NT2/D1 (cell line): ENCODE data around the gene AP4M1.

Source experiments
- SUZ12 ChIP-seq: IDR thresholded peaks from 2 replicates; pipeline ENCODE4 v1.6.1; 2011; ENCODE audit not compliant: insufficient read length, insufficient read depth; ENCODE audit errors: extremely low read depth
- YY1 ChIP-seq: IDR thresholded peaks from 2 replicates; pipeline ENCODE4 v1.6.1; 2011; ENCODE audit not compliant: insufficient read length, insufficient read depth
- ZNF274 ChIP-seq: IDR thresholded peaks from 2 replicates; pipeline ENCODE4 v1.6.1; 2011; ENCODE audit warnings: mild to moderate bottlenecking, low read depth, low read length

DNA sequence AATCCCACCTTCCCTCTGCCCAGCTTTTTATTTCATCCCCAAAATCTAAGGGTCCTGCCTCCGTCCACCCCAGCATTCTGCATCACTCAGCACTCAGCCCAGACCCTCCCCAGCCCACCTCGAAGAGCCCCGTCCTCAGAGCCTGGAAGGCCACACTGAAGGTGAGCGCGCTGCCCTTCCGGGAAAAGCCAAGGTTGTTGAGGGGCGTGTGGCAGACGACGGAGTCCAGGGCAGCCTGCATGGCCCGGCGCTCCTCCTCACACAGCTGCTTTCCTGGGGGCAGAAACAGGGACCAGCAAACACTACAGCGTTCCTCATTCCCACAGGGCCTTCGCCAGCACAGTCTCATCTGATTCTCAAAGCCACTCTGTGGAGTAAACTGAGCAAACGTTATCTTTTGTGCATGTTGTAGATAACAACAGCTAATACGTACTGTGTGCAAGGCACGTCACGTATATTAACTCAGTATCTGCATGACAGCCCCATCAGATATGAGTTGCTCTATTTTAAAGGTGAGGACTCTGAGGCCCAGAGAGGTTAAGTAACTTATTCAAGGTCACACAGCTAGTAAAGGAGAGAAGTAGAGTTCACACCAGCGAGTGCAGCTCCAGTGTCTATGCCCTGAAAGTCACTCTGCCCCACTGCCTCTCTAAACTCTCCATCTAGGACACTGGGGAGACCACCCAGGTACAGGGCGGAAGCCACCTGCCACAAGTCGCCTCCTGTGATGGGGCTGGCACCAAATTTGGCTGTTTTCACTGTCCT is 54.3 kb downstream of the AP4M1 start:
- TF ChIP-seq SUZ12 = no peak
- no peak for TF ChIP-seq YY1
- no peak for TF ChIP-seq ZNF274
